ENCODE data around the gene ZNF414. TPM values are rescaled to one million over a fixed set of nuclear protein-coding genes. Genes with fewer than 3 reads are reported as not detected.
A peak's percentile ranks its signal among the peaks of the same experiment; 100 is the strongest.
"Not testable (repeated sequence)": the region's sequence is repeated elsewhere in the genome, so short reads cannot be mapped to it uniquely, and the experiment has no call there.

Gene ZNF414
- total RNA-seq (ENCODE audit: unreplicated experiment) = 22.9 TPM
- long read RNA-seq, partial matches to known transcripts = 0 of 5 reads
- long read RNA-seq, other reads (novel, unspliced or antisense) = 2 of 5 reads

GRCh38 chr19:8513687-8514504 lies at the start of gene ZNF414:
Gene ZNF414, minus strand, starts transcription at chr19:8514167. Its CDS starts 121 bp downstream, at chr19:8514046.
- no peaks in the 10 kb centered on the region for H3K9me3 Mint-ChIP-seq (ENCODE audit: unreplicated experiment)
- peaks cover 10% of the 10 kb centered on the region for H3K4me1 Mint-ChIP-seq (ENCODE audit: unreplicated experiment)
- peak within 1 kb of the TSS; percentile 96 for H3K27ac Mint-ChIP-seq (ENCODE audit: unreplicated experiment)
- H3K27me3 Mint-ChIP-seq (ENCODE audit: unreplicated experiment) = peaks cover 22% of the 10 kb centered on the region
- peak within 1 kb of the TSS; percentile 92 for H3K4me3 Mint-ChIP-seq (ENCODE audit: unreplicated experiment)
- H3K36me3 Mint-ChIP-seq (ENCODE audit: low read depth, unreplicated experiment) = peaks cover 5% of the 10 kb centered on the region
- peak; percentile 95 for DNase-seq (ENCODE audit: low spot score)
- TF ChIP-seq CTCF (IDR thresholded peaks at IDR 0.05; ENCODE audit: unreplicated experiment) = no peak

GRCh38 chr19:8561075-8561764 lies 47.3 kb upstream of the ZNF414 start:
- peaks cover 3% of the 10 kb centered on the region for H3K4me1 Mint-ChIP-seq (ENCODE audit: unreplicated experiment)
- no peaks in the 10 kb centered on the region for H3K36me3 Mint-ChIP-seq (ENCODE audit: low read depth, unreplicated experiment)
- peak overlapping the region; percentile 24 for H3K27ac Mint-ChIP-seq (ENCODE audit: unreplicated experiment)
- no peaks in the 10 kb centered on the region for H3K9me3 Mint-ChIP-seq (ENCODE audit: unreplicated experiment)
- peaks cover 10% of the 10 kb centered on the region for H3K27me3 Mint-ChIP-seq (ENCODE audit: unreplicated experiment)
- H3K4me3 Mint-ChIP-seq (ENCODE audit: unreplicated experiment) = no peak overlapping the region
- DNase-seq (ENCODE audit: low spot score) = no peak
- no peak for TF ChIP-seq CTCF (IDR thresholded peaks at IDR 0.05; ENCODE audit: unreplicated experiment)

GRCh38 chr19:8558325-8558724 lies 44.4 kb upstream of the ZNF414 start:
- no peak overlapping the region for H3K27ac Mint-ChIP-seq (ENCODE audit: unreplicated experiment)
- H3K27me3 Mint-ChIP-seq (ENCODE audit: unreplicated experiment) = peaks cover 7% of the 10 kb centered on the region
- no peak for TF ChIP-seq CTCF (IDR thresholded peaks at IDR 0.05; ENCODE audit: unreplicated experiment)

GRCh38 chr19:8557642-8558238 lies 43.8 kb upstream of the ZNF414 start:
- TF ChIP-seq CTCF (IDR thresholded peaks at IDR 0.05; ENCODE audit: unreplicated experiment) = no peak
- no peak for DNase-seq (ENCODE audit: low spot score)
- Mint-ChIP-seq H3K27me3 (ENCODE audit: unreplicated experiment) (peaks cover 7% of the 10 kb centered on the region), H3K36me3 (ENCODE audit: low read depth, unreplicated experiment) (peaks cover 6% of the 10 kb centered on the region), H3K4me3 (ENCODE audit: unreplicated experiment) (no peak overlapping the region), H3K4me1 (ENCODE audit: unreplicated experiment) (peaks cover 4% of the 10 kb centered on the region), H3K27ac (ENCODE audit: unreplicated experiment) (no peak overlapping the region), H3K9me3 (ENCODE audit: unreplicated experiment) (no peaks in the 10 kb centered on the region)

More at GRCh38 chr19:8558325-8558724, 44.4 kb upstream of the ZNF414 start:
- Mint-ChIP-seq H3K36me3 (ENCODE audit: low read depth, unreplicated experiment) (peaks cover 6% of the 10 kb centered on the region), H3K4me1 (ENCODE audit: unreplicated experiment) (no peaks in the 10 kb centered on the region), H3K9me3 (ENCODE audit: unreplicated experiment) (no peaks in the 10 kb centered on the region), H3K4me3 (ENCODE audit: unreplicated experiment) (no peak overlapping the region)
- no peak for DNase-seq (ENCODE audit: low spot score)

GRCh38 chr19:8553729-8554128 lies 39.8 kb upstream of the ZNF414 start:
- not testable (repeated sequence) for H3K4me1 Mint-ChIP-seq (ENCODE audit: unreplicated experiment); H3K27me3 Mint-ChIP-seq (ENCODE audit: unreplicated experiment); H3K9me3 Mint-ChIP-seq (ENCODE audit: unreplicated experiment); DNase-seq (ENCODE audit: low spot score); H3K27ac Mint-ChIP-seq (ENCODE audit: unreplicated experiment); H3K4me3 Mint-ChIP-seq (ENCODE audit: unreplicated experiment)
- peaks cover 11% of the 10 kb centered on the region for H3K36me3 Mint-ChIP-seq (ENCODE audit: low read depth, unreplicated experiment)
